B cell (primary cell): ENCODE data around the gene ELFN2. TPM values are rescaled to one million over a fixed set of nuclear protein-coding genes. Genes with fewer than 3 reads are reported as not detected.

ENCODE experiments used
- ATAC-seq: fragments of 200-7000 bp; cut with Tn5 transposase; one replicate; pipeline ENCODE4 v1.10.0; 2021; ENCODE audit warnings: low read depth, mild to moderate bottlenecking, moderate number of reproducible peaks, moderate library complexity
- CTCF ChIA-PET: fragments of 350-600 bp; sonication (Branson Sonifier 250); formaldehyde crosslinking; loops from one replicate; lab custom pipeline; 2021; ENCODE audit warnings: antibody characterized with exemption, inconsistent platforms; lab: Charles Lee
- POLR2A ChIA-PET: fragments of 350-600 bp; sonication (Branson Sonifier 250); formaldehyde crosslinking; loops from one replicate; lab custom pipeline; 2021; ENCODE audit warnings: antibody characterized with exemption; lab: Charles Lee
- DNase-seq: peaks from one replicate; pipeline ENCODE4 v3.0.0; 2013
- H2AFZ ChIP-seq: 2 replicates; pipeline ENCODE4 v1.6.1; 2012; ENCODE audit warnings: mild to moderate bottlenecking, low read depth, low read length; ENCODE audit not compliant: insufficient read depth, poor library complexity, severe bottlenecking
- H3K27ac ChIP-seq, 2 donors: 1 replicate in 1 of 2; 2 replicates in 1 of 2; pipeline ENCODE4 v1.5.1; 2012 to 2013; ENCODE audit warnings: low read length in 2 of 2, mild to moderate bottlenecking in 2 of 2, moderate library complexity in 1 of 2
- H3K27me3 ChIP-seq, 4 experiments: fragments of 200-600 bp in 1 of 4; sonication (generic) in 1 of 4; replicated peaks in 1 of 4; 1 replicate in 2 of 4; 2 replicates in 2 of 4; pipeline versions ENCODE4 v1.6.1 to v1.7.0; 2013 to 2016; ENCODE audit warnings: low read length in 3 of 4, mild to moderate bottlenecking in 2 of 4, mixed read lengths in 1 of 4, moderate library complexity in 1 of 4; ENCODE audit not compliant: insufficient read depth in 4 of 4, control insufficient read depth in 3 of 4; ENCODE audit errors: control extremely low read depth in 1 of 4
- H3K36me3 ChIP-seq, 2 experiments: replicated peaks in 1 of 2; 1 replicate in 1 of 2; 2 replicates in 1 of 2; pipeline versions ENCODE4 v1.6.1 to v1.7.1; 2013; ENCODE audit warnings: low read length in 1 of 2; ENCODE audit not compliant: insufficient read depth in 2 of 2, control insufficient read depth in 1 of 2; ENCODE audit errors: control extremely low read depth in 1 of 2, extremely low read depth in 1 of 2
- H3K4me1 ChIP-seq, 2 donors: fragments of 200-600 bp in 1 of 2; sonication (generic) in 1 of 2; 1 replicate in 1 of 2; 2 replicates in 1 of 2; pipeline versions ENCODE4 v1.5.1 to v1.6.1; 2013 to 2017; ENCODE audit warnings: low read length in 2 of 2; ENCODE audit not compliant: control insufficient read depth in 2 of 2, insufficient read depth in 2 of 2
- H3K4me2 ChIP-seq: replicated peaks from 2 replicates; pipeline ENCODE3; 2012; ENCODE audit warnings: mild to moderate bottlenecking, low read depth, low read length; ENCODE audit not compliant: poor library complexity, severe bottlenecking
- H3K4me3 ChIP-seq, 5 experiments: fragments of 200-600 bp in 1 of 5; sonication (generic) in 1 of 5; 1 replicate in 3 of 5; 2 replicates in 2 of 5; pipeline versions ENCODE4 v1.5.1 to v1.7.0; 2011 to 2016; ENCODE audit warnings: low read length in 4 of 5, mild to moderate bottlenecking in 4 of 5, low read depth in 2 of 5, control low read depth in 1 of 5, moderate library complexity in 1 of 5; ENCODE audit not compliant: insufficient read depth in 1 of 5; ENCODE audit errors: control extremely low read depth in 1 of 5, extremely low read depth in 1 of 5
- H3K79me2 ChIP-seq: fragments of 200-600 bp; sonication (generic); one replicate; pipeline ENCODE4 v1.6.0; 2016; ENCODE audit warnings: low read length; ENCODE audit not compliant: control insufficient read depth, insufficient read depth
- H3K9ac ChIP-seq: fragments of 200-600 bp; sonication (generic); 2 replicates; pipeline ENCODE4 v1.6.1; 2017; ENCODE audit warnings: mild to moderate bottlenecking, low read length, moderate library complexity
- H3K9me3 ChIP-seq, 3 donors: one replicate each; pipeline versions ENCODE4 v1.6.1 to v1.7.1; 2013; ENCODE audit warnings: low read length in 2 of 3; ENCODE audit not compliant: control insufficient read depth in 2 of 3, insufficient read depth in 1 of 3; ENCODE audit errors: control extremely low read depth in 1 of 3
- H4K20me1 ChIP-seq: 2 replicates; pipeline ENCODE4 v1.6.0; 2012; ENCODE audit warnings: mild to moderate bottlenecking, low read length; ENCODE audit not compliant: insufficient read depth, control insufficient read depth, poor library complexity, severe bottlenecking
- H3K27ac Mint-ChIP-seq: one replicate; pipeline ENCODE4 v1.8.0; 2021; ENCODE audit warnings: mixed read lengths
- H3K27me3 Mint-ChIP-seq: one replicate; pipeline ENCODE4 v1.8.0; 2021; ENCODE audit warnings: mixed read lengths
- H3K4me1 Mint-ChIP-seq: one replicate; pipeline ENCODE4 v1.8.0; 2021; ENCODE audit warnings: mixed read lengths
- H3K4me3 Mint-ChIP-seq: one replicate; pipeline ENCODE4 v1.8.0; 2021; ENCODE audit warnings: mixed read lengths
- H3K9me3 Mint-ChIP-seq: one replicate; pipeline ENCODE4 v1.8.0; 2022; ENCODE audit warnings: mixed read lengths; ENCODE audit not compliant: insufficient read depth
- EZH2 ChIP-seq: IDR thresholded peaks from 2 replicates; pipeline ENCODE4 v1.6.1; 2012; ENCODE audit warnings: borderline replicate concordance, low read depth, mild to moderate bottlenecking, moderate library complexity, low read length; ENCODE audit not compliant: insufficient read depth, poor library complexity, severe bottlenecking
- WGBS: methylation state at CpG from one replicate; pipeline ENCODE4 v1.1.5; 2013; ENCODE audit warnings: missing lambda C conversion rate; ENCODE audit not compliant: insufficient coverage; 5-methylcytosine and 5-hydroxymethylcytosine counted together
- intact Hi-C: fragments of 100-400 bp; cut with micrococcal nuclease; formaldehyde crosslinking; loops from one replicate; pipeline ENCODE4 v1.10.0; 2022
- polyA plus RNA-seq: library from polyadenylated mRNA; depleted of rRNA; stranded (reverse); fragments of >200 nt; gene quantifications from 2 replicates; pipeline ENCODE4 v1.2.3, GENCODE V29; 2012
- total RNA-seq, 2 donors: library from RNA; stranded (reverse); fragments of 120-200 nt in 1 of 2; gene quantifications; 1 replicate in 1 of 2; 2 replicates in 1 of 2; pipeline versions ENCODE4 v1.2.3 to v1.2.4, GENCODE V29; 2013 to 2022
- TF ChIP-seq, protein P1 (sequence below): fragments of 200-600 bp; IDR thresholded peaks from one replicate; pipeline ENCODE4 v1.8.0; 2022; ENCODE audit warnings: antibody characterized with exemption, mild to moderate bottlenecking

ELFN2 gene
- total and polyA plus RNA-seq, 2 donors (not counting 1 experiment from before 2014, with no cell fraction given) = 0.07 to 0.12 TPM

DNA sequence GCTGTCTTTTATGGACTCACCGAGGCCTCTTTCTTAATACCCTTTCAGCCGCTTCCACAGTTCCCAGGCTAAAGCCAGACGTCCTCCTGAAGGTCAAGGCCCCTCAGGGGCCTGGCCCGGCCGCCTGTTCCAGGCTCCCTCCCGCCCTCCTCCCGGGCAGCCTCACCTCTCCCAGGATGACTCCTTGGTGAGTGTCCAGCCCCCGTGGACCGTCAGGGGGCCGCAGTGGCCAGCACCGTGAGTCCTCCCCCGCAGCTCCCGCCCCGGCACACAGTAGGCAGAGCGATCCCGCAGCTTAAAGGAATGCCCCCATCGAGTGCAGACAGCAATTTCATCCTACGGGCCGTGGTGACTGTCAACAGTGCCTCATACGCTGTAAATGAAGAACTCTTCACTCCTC, 32.9 kb downstream of the ELFN2 start:
- Histone ChIP-seq H3K4me1 (no peaks in the 10 kb centered on the region), H3K9ac (no peak overlapping the region), H3K79me2 (no peaks in the 10 kb centered on the region), H2AFZ (no peak overlapping the region), H3K4me3 (no peak overlapping the region), H3K27me3 (no peaks in the 10 kb centered on the region), H3K27ac (no peak overlapping the region), H4K20me1 (no peaks in the 10 kb centered on the region), H3K36me3 (no peaks in the 10 kb centered on the region), H3K4me2 (no peak overlapping the region), H3K9me3 (no peaks in the 10 kb centered on the region)
- Mint-ChIP-seq H3K27ac (no peak overlapping the region), H3K9me3 (no peaks in the 10 kb centered on the region), H3K4me1 (no peaks in the 10 kb centered on the region), H3K4me3 (no peak overlapping the region), H3K27me3 (peaks cover 10% of the 10 kb centered on the region)
- intact Hi-C loops = no loop called here
- ChIA-PET POLR2A (no interaction called here), CTCF (interaction anchor here (1.2 kb wide), 1 partner anchor 34 kb away, joined by 3 read pairs; no protein-coding TSS in a partner anchor)
- 88% methylated on average over 20 of the region's 20 CpGs for WGBS
- TF ChIP-seq EZH2 = no peak
- TF ChIP-seq, protein P1, sequence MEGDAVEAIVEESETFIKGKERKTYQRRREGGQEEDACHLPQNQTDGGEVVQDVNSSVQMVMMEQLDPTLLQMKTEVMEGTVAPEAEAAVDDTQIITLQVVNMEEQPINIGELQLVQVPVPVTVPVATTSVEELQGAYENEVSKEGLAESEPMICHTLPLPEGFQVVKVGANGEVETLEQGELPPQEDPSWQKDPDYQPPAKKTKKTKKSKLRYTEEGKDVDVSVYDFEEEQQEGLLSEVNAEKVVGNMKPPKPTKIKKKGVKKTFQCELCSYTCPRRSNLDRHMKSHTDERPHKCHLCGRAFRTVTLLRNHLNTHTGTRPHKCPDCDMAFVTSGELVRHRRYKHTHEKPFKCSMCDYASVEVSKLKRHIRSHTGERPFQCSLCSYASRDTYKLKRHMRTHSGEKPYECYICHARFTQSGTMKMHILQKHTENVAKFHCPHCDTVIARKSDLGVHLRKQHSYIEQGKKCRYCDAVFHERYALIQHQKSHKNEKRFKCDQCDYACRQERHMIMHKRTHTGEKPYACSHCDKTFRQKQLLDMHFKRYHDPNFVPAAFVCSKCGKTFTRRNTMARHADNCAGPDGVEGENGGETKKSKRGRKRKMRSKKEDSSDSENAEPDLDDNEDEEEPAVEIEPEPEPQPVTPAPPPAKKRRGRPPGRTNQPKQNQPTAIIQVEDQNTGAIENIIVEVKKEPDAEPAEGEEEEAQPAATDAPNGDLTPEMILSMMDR = no peak
- ATAC-seq (no peak), DNase-seq (no peak)

DNA sequence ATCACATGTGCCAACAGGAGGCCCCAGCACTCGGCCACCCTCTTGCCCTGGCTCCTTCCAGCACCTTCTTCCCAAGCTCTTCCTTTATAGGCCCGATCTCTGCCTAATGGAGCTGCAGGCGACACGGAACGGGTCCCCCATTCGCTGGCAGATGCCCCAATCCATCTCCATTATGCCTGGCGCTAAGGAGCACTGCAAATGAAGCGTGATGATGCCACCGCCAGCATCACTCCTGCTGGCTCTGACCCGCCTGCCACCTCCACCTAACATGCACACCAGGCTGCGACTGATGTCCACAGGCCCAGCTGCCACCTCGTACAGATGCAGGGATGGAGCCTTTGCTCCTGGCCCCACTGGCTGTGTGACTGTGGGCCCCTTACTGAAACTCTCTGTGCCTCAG, 33.5 kb downstream of the ELFN2 start:
- no peaks in the 10 kb centered on the region for H4K20me1 ChIP-seq
- no peaks in the 10 kb centered on the region for H3K79me2 ChIP-seq
- H3K9me3 ChIP-seq = no peaks in the 10 kb centered on the region
- POLR2A ChIA-PET = no interaction called here
- Mint-ChIP-seq H3K4me3 (no peak overlapping the region), H3K27ac (no peak overlapping the region), H3K9me3 (no peaks in the 10 kb centered on the region), H3K4me1 (no peaks in the 10 kb centered on the region), H3K27me3 (peaks cover 10% of the 10 kb centered on the region)
- TF ChIP-seq EZH2 = no peak
- TF ChIP-seq, protein P1 = no peak
- no peak overlapping the region for H3K9ac ChIP-seq
- WGBS = 96% methylated on average over 12 of the region's 12 CpGs
- no peak overlapping the region for H3K27ac ChIP-seq
- intact Hi-C loops = no loop called here
- CTCF ChIA-PET = interaction anchor here (1.2 kb wide), 1 partner anchor 35 kb away, joined by 3 read pairs; no protein-coding TSS in a partner anchor
- DNase-seq (no peak), ATAC-seq (no peak)
- no peak overlapping the region for H3K4me3 ChIP-seq
- no peaks in the 10 kb centered on the region for H3K4me1 ChIP-seq
- no peaks in the 10 kb centered on the region for H3K36me3 ChIP-seq
- no peak overlapping the region for H2AFZ ChIP-seq
- H3K27me3 ChIP-seq = peaks cover 0 to 3% (median 0%) of the 10 kb centered on the region in 4 experiments
- no peak overlapping the region for H3K4me2 ChIP-seq
